ENCODE results near the gene FAM43A.

DNA sequence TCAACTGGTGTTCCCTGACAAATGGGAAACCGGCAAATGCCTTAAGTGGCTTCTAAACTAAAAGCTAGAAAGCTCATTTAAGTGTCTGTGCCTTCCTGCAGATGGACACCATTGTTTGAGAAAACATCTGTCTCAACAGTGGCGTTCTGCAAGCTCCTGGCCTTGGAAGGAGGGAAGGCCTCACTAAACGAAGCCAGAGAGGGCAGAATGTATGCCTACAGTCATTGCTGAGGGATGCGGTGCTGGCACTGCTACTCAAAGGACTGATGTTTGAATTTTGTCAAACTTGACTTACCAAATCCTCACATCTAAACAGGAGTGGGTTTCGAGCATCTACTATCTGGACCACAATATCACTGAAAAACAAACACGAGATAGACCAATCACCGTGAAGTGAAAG is 25.9 kb upstream of the FAM43A start:
- TF ChIP-seq, protein P1, sequence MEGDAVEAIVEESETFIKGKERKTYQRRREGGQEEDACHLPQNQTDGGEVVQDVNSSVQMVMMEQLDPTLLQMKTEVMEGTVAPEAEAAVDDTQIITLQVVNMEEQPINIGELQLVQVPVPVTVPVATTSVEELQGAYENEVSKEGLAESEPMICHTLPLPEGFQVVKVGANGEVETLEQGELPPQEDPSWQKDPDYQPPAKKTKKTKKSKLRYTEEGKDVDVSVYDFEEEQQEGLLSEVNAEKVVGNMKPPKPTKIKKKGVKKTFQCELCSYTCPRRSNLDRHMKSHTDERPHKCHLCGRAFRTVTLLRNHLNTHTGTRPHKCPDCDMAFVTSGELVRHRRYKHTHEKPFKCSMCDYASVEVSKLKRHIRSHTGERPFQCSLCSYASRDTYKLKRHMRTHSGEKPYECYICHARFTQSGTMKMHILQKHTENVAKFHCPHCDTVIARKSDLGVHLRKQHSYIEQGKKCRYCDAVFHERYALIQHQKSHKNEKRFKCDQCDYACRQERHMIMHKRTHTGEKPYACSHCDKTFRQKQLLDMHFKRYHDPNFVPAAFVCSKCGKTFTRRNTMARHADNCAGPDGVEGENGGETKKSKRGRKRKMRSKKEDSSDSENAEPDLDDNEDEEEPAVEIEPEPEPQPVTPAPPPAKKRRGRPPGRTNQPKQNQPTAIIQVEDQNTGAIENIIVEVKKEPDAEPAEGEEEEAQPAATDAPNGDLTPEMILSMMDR (conservative IDR thresholded peaks at IDR 0.05; ENCODE audit: low read length) = no peak
- no peak for TF ChIP-seq EZH2phosphoT487 (IDR thresholded peaks at IDR 0.05; ENCODE audit: borderline replicate concordance)

Measured in Loucy (cell line).